Stimulated activated CD8-positive, alpha-beta memory T cell treated with anti-CD3 and anti-CD28 coated beads, Interleukin-15, amount 100 ng/mL, for 48 hours (primary cell): Measurements from ENCODE around the gene POR.
"Not testable (repeated sequence)": the region's sequence is repeated elsewhere in the genome, so short reads cannot be mapped to it uniquely, and the experiment has no call there.

ENCODE experiments used
- DNase-seq, 2 donors: peaks; one replicate each; pipeline ENCODE4 v3.0.0-alpha.2; 2020; ENCODE audit warnings: low read depth in 2 of 2

Gene POR

DNA sequence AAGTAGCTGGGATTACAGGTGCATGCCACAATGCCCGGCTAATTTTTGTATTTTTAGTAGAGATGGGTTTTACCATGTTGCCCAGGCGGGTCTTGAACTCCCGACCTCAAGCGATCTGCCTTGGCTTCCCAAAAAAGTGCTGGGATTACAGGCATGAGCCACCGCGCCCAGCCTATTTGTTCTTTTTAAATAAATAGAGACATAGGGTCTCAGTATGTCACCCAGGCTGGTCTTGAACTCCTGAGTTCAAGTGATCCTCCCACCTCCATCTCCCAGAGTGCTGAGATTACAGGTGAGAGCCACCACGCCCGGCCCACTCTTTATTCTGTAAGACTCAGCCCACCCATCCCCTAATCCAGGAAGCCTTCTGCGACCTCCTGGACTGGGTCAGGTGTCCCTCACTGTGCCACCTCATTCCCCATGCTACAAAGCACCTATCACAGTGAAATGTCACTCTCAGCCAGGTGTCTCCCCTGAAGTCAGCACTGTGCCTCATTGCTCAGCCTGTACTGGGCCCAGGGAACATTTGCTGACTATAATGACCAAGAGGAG, 76.7 kb downstream of the POR start:
- DNase-seq: no peak

DNA sequence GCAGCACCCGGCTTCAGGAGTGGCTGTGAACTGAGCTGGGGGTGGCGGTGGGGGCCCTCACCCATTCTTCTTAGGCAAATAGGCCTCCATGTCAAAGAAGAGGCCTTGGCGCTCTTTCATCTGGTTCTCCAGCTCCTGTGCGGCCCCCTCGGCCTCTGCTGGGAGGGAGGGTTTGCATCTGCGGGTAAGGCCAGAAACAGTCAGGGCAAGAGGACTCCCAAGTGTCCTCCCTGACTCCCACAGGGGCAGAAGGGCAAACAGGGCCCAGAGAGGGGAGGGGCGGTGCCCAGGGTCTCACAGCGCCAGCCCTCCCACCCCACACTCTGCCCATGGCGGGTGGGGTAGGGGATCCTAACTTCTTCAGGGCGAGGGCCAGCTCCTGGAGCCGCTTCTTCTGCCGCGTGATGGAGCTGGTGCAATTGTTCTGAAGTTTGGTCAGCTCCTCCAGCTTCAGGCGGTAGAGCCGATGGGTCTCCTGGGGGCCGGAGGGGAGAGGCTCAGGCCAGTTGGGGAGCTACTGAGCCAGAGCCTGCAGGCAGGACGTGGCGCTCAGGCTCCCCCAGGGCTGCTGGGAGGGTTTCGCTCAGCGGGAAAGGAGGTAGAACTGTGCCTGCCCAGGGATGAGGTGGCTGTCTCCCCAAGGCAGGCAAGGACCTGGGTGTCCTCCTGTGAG, 77.3 kb downstream of the POR start:
- no peak for DNase-seq

DNA sequence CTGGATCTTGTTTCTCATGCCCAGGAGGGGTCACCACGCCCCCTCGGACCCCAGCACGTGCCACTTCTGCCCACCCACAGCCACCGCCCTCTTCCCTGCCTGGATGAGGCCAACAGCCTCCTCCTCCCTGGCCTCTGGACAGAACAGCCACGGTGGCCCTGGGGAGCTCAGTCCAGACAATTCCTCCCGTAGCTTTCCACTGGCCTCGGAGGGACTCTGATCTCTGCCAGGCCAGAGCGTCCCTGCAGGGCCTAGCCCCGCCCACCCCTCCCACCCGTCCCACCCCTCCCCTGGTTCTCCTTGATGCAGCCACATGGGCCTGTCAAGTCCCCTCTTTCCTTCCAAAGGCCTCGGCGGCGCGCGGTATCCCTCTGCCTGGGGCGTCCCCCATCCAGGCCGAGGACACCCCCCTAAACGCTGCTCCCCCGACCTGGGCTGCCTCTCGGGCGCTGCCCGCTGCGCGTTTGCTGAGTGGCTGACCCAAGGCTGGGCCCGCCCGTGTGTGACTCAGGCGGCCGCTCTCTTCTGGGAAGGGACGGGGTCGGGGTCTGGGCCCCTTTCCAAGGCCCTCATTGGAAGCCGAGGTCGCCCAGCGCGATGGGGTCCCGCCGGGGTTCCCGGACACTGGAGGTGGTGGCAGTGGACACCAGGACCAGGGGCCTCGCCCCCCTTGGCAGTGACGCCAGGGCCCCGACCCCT, 78.9 kb downstream of the POR start:
- DNase-seq: no peak

DNA sequence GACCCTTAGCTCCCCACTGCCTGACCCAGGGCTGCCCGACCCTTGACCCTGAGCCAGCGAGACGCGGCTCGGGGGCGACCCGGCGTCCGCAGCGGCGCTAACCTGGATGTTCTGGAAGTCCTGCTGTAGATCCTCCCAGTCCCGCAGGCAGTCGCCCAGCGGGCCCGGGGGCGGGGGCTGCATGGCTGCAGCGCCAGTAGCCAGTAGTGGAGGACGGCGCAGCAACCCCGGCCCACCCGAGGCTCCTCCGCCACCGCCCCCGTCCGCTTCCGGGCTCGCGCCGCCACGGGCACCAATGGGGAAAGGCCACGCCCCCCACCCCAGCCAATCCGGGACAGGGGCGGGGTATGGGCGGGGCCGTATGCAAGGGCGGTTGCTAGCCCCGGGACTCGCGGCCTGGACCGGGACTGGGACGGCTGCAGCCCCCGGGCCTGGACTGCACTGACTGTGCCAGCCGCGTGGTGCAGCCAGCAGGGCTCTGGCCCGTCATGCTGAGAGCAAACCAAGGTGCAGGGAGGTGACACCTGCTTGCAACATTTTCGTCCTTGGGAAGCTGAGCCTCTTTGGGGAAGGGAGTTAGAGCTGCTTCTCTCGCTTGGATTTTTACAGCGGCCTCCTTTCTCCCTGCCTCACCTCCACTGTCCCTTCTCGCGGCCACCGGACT, 79.6 kb downstream of the POR start, which contains the start of gene TMEM120A:
TSS of gene TMEM120A (minus strand) at position 208 of the 664 bp plus-strand sequence. CDS start at position 183, 25 bp downstream.
- DNase-seq: peak; percentile 88 to 90

DNA sequence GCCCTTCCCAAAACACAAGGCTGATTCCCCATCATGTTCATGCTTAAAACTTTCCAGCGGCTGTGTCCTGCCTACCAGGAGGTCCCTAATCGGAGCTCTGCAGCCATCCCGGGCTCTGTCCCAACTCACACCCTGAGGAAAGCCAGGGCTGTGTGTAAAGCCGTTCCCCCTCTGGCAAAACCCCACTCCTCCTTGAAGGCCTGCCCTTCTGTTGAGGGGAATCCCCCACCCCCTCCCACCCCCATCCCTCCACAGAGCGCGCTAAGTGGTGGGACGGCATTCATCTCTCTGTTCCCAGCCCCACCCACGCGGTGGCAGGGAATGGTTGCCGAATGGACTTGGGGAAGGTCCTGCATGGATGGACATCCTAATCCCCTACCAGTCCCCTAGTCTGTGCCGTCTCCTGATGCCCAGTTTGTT, 80.1 kb downstream of the POR start:
- DNase-seq: no peak

DNA sequence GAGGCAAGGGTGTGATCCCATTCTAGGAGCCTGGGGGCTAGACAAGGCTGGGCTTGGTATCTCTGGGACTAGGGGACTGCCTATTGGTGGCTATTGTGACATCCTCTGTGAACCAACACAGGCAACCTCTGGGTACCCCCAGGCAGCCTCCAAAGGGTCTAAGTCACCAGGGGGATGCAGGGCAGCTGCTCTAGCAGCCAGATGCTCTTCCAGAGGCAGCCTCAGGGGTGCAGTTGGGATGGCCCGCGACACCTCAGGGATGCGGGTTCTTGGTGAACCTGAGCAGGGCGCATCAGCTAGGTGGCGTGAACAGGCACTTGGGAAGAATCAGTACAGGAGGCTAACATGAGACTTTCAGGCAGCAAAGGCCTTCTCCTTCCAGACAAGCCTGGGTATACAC, 81.0 kb downstream of the POR start:
- DNase-seq: no peak

DNA sequence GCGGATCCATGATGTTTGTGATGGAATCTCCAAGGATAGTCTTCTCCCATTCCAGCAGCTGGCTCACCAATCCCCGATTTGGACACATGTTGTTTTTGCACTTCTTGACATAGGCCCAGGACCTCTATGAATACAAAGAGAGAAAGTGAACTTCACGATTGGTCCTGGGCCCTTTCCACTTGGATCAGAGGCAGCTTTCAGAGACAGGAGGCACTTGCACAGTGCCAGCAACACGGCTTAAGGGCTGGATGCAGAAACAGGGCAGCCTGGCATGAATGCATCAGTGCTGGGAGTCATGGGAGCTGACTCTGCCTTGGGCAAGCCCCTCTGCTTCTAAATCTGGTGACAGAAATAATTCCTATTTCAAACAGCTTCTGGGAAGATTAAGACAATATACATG, 81.5 kb downstream of the POR start:
- DNase-seq: no peak

DNA sequence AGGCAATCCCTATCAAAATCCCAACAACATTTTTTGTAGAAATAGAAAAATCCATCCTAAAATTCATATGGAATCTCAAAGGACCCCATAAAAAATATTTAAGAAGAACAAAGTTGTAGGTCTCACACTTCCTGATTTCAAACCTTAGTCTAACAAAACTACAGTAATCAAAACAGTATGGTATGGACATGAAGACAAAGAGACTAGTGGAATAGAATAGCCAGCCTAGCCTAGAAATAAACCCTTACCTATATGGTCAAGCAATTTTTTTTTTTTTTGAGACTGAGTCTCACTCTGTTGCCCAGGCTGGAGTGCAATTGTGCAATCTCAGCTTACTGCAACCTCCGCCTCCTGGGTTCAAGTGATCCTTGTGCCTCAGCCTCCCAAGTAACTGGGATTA, 83.1 kb downstream of the POR start:
- DNase-seq: no peak

DNA sequence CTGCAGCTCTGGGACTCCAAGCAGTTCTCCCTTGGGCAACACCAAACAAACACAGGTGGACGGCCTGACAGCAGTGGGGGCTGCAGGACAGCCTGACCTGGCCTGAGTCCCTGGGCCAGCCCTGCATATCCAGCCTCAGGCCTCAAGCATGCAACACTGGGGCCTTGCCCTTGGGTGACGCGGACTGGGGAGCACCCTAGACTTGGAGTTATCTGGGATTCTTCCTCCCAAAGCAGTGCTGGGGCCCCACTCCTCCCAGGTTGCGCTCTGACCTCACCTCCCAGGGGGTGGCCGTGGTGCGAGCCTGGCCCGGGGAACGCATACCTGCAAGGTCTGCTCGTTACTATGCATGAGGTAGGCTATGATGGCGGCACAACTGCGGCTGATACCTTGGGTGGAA, 85.6 kb downstream of the POR start:
- DNase-seq: no peak

DNA sequence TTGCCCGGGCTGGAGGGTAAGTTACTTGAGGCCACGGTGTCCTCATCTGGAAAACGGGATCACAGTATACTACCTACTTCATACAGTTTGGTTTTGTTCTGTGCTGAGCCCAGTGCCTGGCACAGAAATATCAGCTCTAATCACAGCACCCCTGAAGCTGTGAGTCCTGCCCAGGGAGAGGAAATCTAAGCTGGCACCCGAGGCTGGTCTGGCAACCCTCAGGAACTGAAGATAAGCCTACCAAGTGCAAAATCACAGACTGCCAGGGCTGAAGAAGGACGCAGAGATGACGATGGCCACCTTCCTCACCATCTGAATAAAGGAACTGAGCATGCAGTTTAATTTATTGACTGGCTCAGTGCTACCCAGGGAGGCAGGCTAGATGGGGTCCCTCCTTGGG, 87.2 kb downstream of the POR start:
- no peak for DNase-seq

DNA sequence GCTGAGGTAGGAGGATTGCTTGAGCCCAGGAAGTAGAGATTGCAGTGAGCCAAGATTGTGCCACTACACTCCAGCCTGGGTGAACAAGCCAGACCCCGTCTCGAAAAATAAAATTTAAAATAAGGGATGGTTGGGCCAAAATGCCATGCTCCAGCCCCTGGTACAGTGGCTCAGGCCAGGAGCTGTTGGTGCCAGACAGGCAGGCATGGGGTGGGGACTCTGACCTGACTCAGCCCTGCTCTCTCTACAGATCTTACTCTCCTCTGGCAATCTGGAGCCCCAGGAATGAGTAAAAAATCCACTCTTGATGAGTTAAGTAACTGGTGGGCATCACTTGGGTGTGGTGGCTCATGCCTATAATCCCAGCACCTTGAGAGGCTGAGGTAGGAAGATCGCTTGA, 87.9 kb downstream of the POR start:
- DNase-seq: no peak

DNA sequence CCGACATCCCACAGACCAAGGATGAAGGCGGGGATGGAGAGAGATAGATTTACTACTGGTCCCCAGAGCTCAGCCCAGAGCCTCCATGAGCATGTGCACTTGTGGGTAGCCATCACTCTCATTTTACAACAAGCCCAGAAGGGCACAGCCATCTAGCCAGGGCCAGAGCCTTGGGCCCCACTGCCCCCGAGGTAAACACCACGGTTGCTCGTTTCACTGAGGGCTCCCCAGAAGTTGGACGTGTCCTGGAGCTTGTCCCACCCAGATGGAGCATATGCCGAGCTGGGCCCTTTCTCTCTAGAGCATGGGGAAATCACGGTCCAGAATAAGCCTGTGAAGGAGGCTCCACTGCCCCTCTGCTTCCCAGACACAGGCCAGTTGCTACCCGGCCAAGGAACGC, 88.4 kb downstream of the POR start:
- no peak for DNase-seq

DNA sequence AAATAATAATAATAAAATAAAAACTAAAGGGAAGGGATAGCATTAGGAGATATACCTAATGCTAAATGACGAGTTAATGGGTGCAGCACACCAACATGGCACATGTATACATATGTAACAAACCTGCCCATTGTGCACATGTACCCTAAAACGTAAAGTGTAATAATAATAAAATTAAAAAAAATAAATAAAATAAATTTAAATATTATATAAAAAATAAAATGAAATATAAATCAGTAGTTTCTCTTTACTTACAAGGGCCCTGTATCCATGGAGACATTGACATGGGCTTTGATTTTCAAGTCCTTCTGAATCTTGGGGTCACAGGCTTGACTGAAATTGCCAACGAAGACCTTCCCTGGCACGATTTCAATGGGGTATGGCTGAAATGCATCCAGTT, 90.0 kb downstream of the POR start:
- not testable (repeated sequence) for DNase-seq

DNA sequence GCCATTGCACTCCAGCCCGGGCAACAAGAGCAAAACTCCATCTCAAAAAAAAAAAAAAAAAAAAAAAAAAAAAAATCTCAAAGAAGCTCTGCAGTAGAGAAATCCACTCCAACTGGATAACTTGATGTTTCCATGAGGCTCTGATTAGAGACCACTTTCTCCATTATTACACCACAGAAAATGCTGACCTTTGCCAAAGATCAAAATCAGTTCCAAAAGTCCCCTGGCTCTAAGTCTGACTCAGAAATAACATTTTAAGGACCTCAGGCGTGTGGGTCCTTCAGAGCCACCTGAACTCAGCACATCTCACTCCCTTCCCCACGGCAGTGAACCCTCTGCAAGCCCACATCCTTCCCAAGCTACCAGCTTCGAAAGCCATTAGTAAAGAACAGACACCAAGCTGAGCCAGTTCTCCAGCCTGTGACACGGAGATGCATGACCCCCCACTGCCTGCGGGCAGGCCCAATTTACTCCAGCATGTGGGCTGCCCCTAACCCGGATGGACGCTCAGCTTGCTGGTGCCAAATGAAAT, 93.3 kb downstream of the POR start:
- peak in 1 of 2 donors; percentile 38 for DNase-seq

DNA sequence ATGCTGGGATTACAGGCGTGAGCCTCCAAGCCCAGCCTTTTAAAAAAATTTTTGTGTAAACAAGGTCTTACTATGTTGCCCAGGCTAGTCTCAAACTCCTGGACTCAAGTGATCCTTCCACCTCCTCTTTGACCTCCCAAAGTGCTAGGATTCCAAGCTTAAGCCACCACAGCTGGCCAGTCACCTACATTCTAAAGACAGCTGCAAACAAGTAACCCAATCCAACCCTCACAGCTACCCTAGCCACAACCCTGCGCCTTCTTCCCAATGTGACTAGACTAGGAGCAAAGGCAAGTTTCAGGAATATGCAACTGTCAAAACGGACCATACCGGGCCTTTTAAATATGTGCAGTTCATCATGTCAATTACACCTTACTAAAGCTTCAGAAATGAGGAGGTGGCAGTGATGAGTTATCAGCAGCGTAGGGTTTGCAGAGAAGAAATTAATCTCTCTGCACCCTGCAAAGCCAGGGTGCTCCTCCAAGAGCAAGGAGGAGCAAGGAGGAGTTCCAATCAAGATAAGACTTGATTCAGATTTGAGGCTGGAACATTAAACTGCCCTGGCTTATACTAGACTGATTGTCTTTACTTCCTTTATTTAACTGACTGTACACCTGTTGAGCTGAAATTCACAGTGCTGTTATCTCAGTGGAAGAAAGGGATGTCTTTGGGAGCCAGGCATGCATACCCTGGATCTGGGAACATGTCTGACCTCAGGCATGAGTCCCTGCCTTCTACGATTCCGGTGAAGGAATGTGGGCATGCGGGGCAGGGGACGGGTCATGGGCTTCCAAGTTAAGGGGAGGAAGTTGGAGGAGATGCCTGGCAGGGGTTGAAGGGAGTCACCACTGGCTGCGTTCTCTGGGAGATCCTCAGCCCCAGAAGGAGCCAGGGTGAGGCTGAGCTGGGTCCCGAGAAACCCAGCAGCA, 95.0 kb downstream of the POR start:
- DNase-seq: no peak

DNA sequence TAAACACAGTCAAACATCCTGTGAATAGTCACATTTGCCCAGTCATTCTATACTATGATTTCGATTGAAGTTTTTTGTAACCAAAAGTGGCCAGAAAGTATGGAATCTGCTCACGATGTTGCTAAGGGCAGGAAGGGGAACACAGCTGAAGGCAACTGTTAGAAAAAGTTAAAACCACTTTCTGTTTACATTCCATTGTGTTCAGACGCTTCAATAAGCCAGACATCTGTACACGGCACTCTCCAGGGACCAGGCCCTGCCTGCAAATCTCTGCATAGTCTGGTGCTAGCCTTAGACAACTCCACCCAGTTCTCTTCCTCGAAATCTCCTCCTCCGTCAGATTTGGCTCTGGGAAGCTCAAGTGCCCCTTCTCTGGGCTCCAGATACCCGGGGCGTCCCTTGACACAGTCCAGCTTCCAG, 96.5 kb downstream of the POR start:
- no peak for DNase-seq

DNA sequence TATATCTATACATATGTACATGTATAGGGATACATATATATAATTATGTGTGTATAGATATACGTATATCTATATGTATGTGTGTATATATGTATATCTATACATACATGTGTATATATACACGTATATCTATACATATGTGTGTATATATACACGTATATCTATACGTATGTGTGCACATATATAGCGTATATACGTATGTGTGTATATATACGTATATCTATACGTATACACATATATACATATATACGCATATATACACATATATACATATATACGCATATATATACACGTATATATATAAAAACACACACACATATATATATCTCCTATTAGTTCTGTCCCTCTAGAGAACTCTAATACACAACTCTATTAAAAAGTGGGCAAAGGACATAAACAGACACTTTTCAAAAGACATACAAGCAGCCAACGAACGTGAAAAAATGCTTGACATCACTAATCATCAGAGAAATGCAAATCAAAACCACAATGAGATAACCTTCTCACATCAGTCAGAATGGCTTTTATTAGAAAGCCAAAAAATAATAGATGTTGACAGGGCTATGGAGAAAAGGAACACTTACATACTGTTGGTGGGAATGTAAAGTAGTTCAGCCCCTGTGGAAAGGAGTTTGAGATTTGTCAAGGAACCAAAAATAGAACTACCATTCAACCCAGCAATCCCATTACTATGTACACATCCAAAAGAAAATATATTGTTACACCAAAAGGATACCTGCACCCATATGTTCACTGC, 101.4 kb downstream of the POR start:
- DNase-seq: no peak

DNA sequence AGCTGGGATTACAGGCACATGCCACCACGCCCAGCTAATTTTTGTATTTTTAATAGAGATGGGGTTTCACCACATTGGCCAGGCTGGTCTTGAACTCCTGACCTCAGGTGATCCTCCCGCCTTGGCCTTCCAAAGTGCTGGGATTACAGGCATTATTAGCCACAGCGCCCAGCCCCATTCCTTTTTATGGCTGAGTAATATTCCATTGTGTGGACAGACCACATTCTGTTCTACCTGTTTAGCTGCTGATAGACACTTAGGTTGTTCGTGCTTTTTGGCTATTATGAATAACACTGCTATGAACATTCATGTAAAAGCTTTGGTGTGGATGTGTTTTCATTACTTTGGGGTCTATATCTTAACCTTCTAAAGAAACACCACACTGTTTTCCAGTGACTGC, 103.6 kb downstream of the POR start:
- not testable (repeated sequence) for DNase-seq

DNA sequence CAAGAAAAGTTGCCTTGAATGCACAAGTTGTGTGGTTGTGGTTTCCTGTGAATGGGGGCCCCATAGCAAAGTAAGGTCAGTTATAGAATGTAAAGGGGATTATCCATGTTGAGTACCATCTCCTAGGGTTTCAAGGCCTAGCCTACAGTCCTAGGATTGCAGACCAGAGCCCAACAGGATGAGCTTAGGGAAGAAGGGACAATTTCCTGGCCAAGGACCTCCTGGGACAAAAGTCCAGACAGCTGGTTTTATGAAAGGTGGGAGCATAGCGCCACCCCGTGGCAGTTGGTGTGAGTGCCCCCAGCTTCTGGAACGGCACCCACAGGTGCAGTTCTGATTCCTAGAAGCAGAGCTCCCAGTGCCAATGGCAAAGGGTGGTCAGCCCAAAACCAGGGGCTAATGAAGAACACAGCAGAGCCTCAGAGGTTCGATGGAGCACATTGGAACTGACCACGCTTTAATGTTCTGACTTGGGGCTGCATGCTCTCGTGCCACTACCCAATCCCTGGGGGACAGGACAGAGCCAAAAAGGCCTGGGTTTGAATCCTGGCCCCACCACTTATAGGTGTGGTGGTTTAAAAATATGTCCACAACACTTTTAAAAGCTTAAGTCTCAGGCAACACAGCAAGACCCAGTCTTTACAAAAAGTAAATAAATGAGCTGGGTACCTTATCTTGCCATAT, 105.2 kb downstream of the POR start:
- peak; percentile 35 to 40 for DNase-seq
